Measurements from ENCODE around the gene GOLIM4. TPM values are rescaled to one million over a fixed set of nuclear protein-coding genes. Genes with fewer than 3 reads are reported as not detected.

GOLIM4 gene
- total and polyA plus RNA-seq, 4 donors, result 17.9 to 47.9 (median 32.7) TPM

GRCh38 chr3:168030577-168030976 lies 65.1 kb downstream of the GOLIM4 start:
- H3K9me3 ChIP-seq (ENCODE audit: control insufficient read depth in 4 of 4, low read length in 3 of 4), result no peaks in the 10 kb centered on the region
- no peak overlapping the region for H3K4me3 ChIP-seq (ENCODE audit: low read depth in 1 of 3, low read length in 3 of 3)
- TF ChIP-seq TAF1 (conservative IDR thresholded peaks at IDR 0.05), result no peak
- TF ChIP-seq FOXA1 (IDR thresholded peaks at IDR 0.05), result no peak
- TF ChIP-seq GABPA (IDR thresholded peaks at IDR 0.05 in 1 of 2, conservative IDR thresholded peaks at IDR 0.05 in 1 of 2), result no peak
- TF ChIP-seq RAD21 (IDR thresholded peaks at IDR 0.05), result no peak
- no peak for TF ChIP-seq NR2F2 (IDR thresholded peaks at IDR 0.05)
- no peak for TF ChIP-seq ATF3 (IDR thresholded peaks at IDR 0.05)
- no peak for TF ChIP-seq REST (IDR thresholded peaks at IDR 0.05)
- TF ChIP-seq CTCF (IDR thresholded peaks at IDR 0.05; ENCODE audit: low read depth, low read length, missing input control), result no peak
- no peak for TF ChIP-seq HNF4A (conservative IDR thresholded peaks at IDR 0.05)
- H3K27ac ChIP-seq (ENCODE audit: low read depth in 1 of 2, low read length in 2 of 2), result no peak overlapping the region
- H3K9ac ChIP-seq (ENCODE audit: low read depth in 1 of 2, low read length in 2 of 2), result no peak overlapping the region
- H3K4me1 ChIP-seq (ENCODE audit: control insufficient read depth in 4 of 4, insufficient read depth in 4 of 4, low read length in 3 of 4), result no peaks in the 10 kb centered on the region
- no peaks in the 10 kb centered on the region for H3K27me3 ChIP-seq (ENCODE audit: control insufficient read depth in 4 of 4, insufficient read depth in 4 of 4, low read length in 3 of 4)
- no peak for DNase-seq (ENCODE audit: low spot score)
- 89% methylated on average over 4 of the region's 4 CpGs for WGBS
- peaks cover 5 to 58% (median 53%) of the 10 kb centered on the region in 4 donors for H3K36me3 ChIP-seq (ENCODE audit: control insufficient read depth in 4 of 4, insufficient read depth in 3 of 4, low read depth in 1 of 4, low read length in 3 of 4)

- Histone ChIP-seq H3K4me1 (ENCODE audit: control insufficient read depth in 4 of 4, insufficient read depth in 4 of 4, low read length in 3 of 4) (no peaks in the 10 kb centered on the region), H3K9ac (ENCODE audit: low read depth in 1 of 2, low read length in 2 of 2) (no peak overlapping the region), H3K9me3 (ENCODE audit: control insufficient read depth in 4 of 4, low read length in 3 of 4) (no peaks in the 10 kb centered on the region), H3K27me3 (ENCODE audit: control insufficient read depth in 4 of 4, insufficient read depth in 4 of 4, low read length in 3 of 4) (no peaks in the 10 kb centered on the region), H3K27ac (ENCODE audit: low read depth in 1 of 2, low read length in 2 of 2) (no peak overlapping the region), H3K4me3 (ENCODE audit: low read depth in 1 of 3, low read length in 3 of 3) (no peak overlapping the region), H3K36me3 (ENCODE audit: control insufficient read depth in 4 of 4, insufficient read depth in 3 of 4, low read depth in 1 of 4, low read length in 3 of 4) (peaks cover 7 to 63% (median 52%) of the 10 kb centered on the region in 4 donors)
- 95% methylated on average over 7 of the region's 7 CpGs for WGBS
- no peak for DNase-seq (ENCODE audit: low spot score)
- TF ChIP-seq FOXA2 (IDR thresholded peaks at IDR 0.05) (no peak), JUND (IDR thresholded peaks at IDR 0.05) (no peak)
Measured at GRCh38 chr3:168029705-168030104, 66.0 kb downstream of the GOLIM4 start.

GRCh38 chr3:168028086-168028485 lies 67.6 kb downstream of the GOLIM4 start:
- peaks cover 13 to 79% (median 68%) of the 10 kb centered on the region in 4 donors for H3K36me3 ChIP-seq (ENCODE audit: control insufficient read depth in 4 of 4, insufficient read depth in 3 of 4, low read depth in 1 of 4, low read length in 3 of 4)
- H3K9me3 ChIP-seq (ENCODE audit: control insufficient read depth in 4 of 4, low read length in 3 of 4), result no peaks in the 10 kb centered on the region
- H3K9ac ChIP-seq (ENCODE audit: low read depth in 1 of 2, low read length in 2 of 2), result no peak overlapping the region
- WGBS, result 98% methylated on average over 1 of the region's 1 CpG
- H3K4me1 ChIP-seq (ENCODE audit: control insufficient read depth in 4 of 4, insufficient read depth in 4 of 4, low read length in 3 of 4), result no peaks in the 10 kb centered on the region
- DNase-seq (ENCODE audit: low spot score), result no peak
- no peaks in the 10 kb centered on the region for H3K27me3 ChIP-seq (ENCODE audit: control insufficient read depth in 4 of 4, insufficient read depth in 4 of 4, low read length in 3 of 4)
- no peak overlapping the region for H3K4me3 ChIP-seq (ENCODE audit: low read depth in 1 of 3, low read length in 3 of 3)
- no peak overlapping the region for H3K27ac ChIP-seq (ENCODE audit: low read depth in 1 of 2, low read length in 2 of 2)
- TF ChIP-seq RAD21 (IDR thresholded peaks at IDR 0.05) (no peak), ATF3 (IDR thresholded peaks at IDR 0.05) (no peak), HNF4G (IDR thresholded peaks at IDR 0.05) (no peak), REST (IDR thresholded peaks at IDR 0.05) (no peak), CTCF (IDR thresholded peaks at IDR 0.05; ENCODE audit: low read depth, low read length, missing input control) (no peak), TAF1 (conservative IDR thresholded peaks at IDR 0.05) (no peak), EGR1 (IDR thresholded peaks at IDR 0.05; ENCODE audit: low read depth in 2 of 2) (no peak), YY1 (IDR thresholded peaks at IDR 0.05) (no peak), FOXA1 (IDR thresholded peaks at IDR 0.05) (no peak), SP1 (IDR thresholded peaks at IDR 0.05) (no peak), RXRA (IDR thresholded peaks at IDR 0.05) (no peak), NR2F2 (IDR thresholded peaks at IDR 0.05) (no peak)

All from liver (tissue), 9 donors.